Smooth muscle cell (in vitro differentiated cells): Measurements from ENCODE around the gene EPHA3. TPM values are rescaled to one million over a fixed set of nuclear protein-coding genes. Genes with fewer than 3 reads are reported as not detected.

Source experiments
- DNase-seq: peaks from one replicate; lab custom pipeline; 2025; ENCODE audit not compliant: unreplicated experiment; lab: John Stamatoyannopoulos, UW
- H2AFZ ChIP-seq: fragments of 200-600 bp; sonication (generic); 2 replicates; pipeline ENCODE4 v1.6.0; 2016; ENCODE audit warnings: antibody characterized with exemption, low read depth, mild to moderate bottlenecking
- H3F3A ChIP-seq: fragments of 200-600 bp; sonication (generic); 2 replicates; pipeline ENCODE4 v1.6.0; 2017; ENCODE audit warnings: antibody characterized with exemption, low read depth
- H3K27ac ChIP-seq: fragments of 200-600 bp; sonication (generic); 2 replicates; pipeline ENCODE4 v1.5.1; 2016; ENCODE audit warnings: low read depth, mild to moderate bottlenecking
- H3K27me3 ChIP-seq: fragments of 200-600 bp; sonication (generic); 2 replicates; pipeline ENCODE4 v1.6.1; 2016; ENCODE audit warnings: low read depth, mild to moderate bottlenecking
- H3K36me3 ChIP-seq: fragments of 200-600 bp; sonication (generic); 2 replicates; pipeline ENCODE4 v1.5.1; 2016; ENCODE audit warnings: low read depth
- H3K4me1 ChIP-seq: fragments of 200-600 bp; sonication (generic); 2 replicates; pipeline ENCODE4 v1.5.1; 2016; ENCODE audit warnings: low read depth
- H3K4me2 ChIP-seq: fragments of 200-600 bp; sonication (generic); 2 replicates; pipeline ENCODE4 v1.6.0; 2016; ENCODE audit warnings: mild to moderate bottlenecking
- H3K4me3 ChIP-seq: fragments of 200-600 bp; sonication (generic); 2 replicates; pipeline ENCODE4 v1.5.1; 2016; ENCODE audit warnings: mild to moderate bottlenecking
- H3K79me2 ChIP-seq: fragments of 200-600 bp; sonication (generic); 2 replicates; pipeline ENCODE4 v1.6.0; 2016; ENCODE audit warnings: low read depth, mild to moderate bottlenecking
- H3K9ac ChIP-seq: fragments of 200-600 bp; sonication (generic); 2 replicates; pipeline ENCODE4 v1.6.0; 2016; ENCODE audit warnings: low read depth
- H3K9me3 ChIP-seq: fragments of 200-600 bp; sonication (generic); replicated peaks from 2 replicates; pipeline ENCODE4 v1.5.1; 2016; ENCODE audit warnings: low read depth
- H4K20me1 ChIP-seq: fragments of 200-600 bp; sonication (generic); 2 replicates; pipeline ENCODE4 v1.6.0; 2016; ENCODE audit warnings: low read depth
- CTCF ChIP-seq: fragments of 200-600 bp; sonication (generic); IDR thresholded peaks from 2 replicates; pipeline ENCODE4 v1.5.1; 2017; ENCODE audit warnings: borderline replicate concordance, mild to moderate bottlenecking, antibody characterized with exemption; ENCODE audit not compliant: insufficient read depth, poor library complexity, severe bottlenecking
- WGBS: methylation state at CpG from one replicate; pipeline ENCODE4 v1.1.7; 2016; ENCODE audit warnings: low lambda C conversion rate; 5-methylcytosine and 5-hydroxymethylcytosine counted together
- polyA plus RNA-seq: library from polyadenylated mRNA; unstranded; fragments of >200 nt; fragmentation: Nextera tagmentation; extraction: Ambion mirVana; gene quantifications from 2 replicates; pipeline ENCODE4 v1.2.1, GENCODE V29; 2016
- total RNA-seq: library from RNA; depleted of rRNA; stranded (reverse); fragments of >200 nt; gene quantifications from 2 replicates; pipeline ENCODE4 v1.2.3, GENCODE V29; 2014

Gene EPHA3
- total and polyA plus RNA-seq, 2 experiments from 2014 or later, result 0.62 to 1.7 TPM

- Histone ChIP-seq H2AFZ (no peak overlapping the region), H3K79me2 (no peaks in the 10 kb centered on the region), H3K27me3 (no peaks in the 10 kb centered on the region)
Observed at GRCh38 chr3:89440386-89440785, 333.0 kb downstream of the EPHA3 start.

GRCh38 chr3:89441141-89441540 lies 333.7 kb downstream of the EPHA3 start:
- no peaks in the 10 kb centered on the region for H3K36me3 ChIP-seq
- H3K4me2 ChIP-seq, result no peak overlapping the region
- H3K27ac ChIP-seq, result no peak overlapping the region
- no peaks in the 10 kb centered on the region for H4K20me1 ChIP-seq
- H3K4me1 ChIP-seq, result no peaks in the 10 kb centered on the region
- TF ChIP-seq CTCF, result no peak
- no peaks in the 10 kb centered on the region for H3F3A ChIP-seq
- no peak overlapping the region for H3K9ac ChIP-seq
- no peaks in the 10 kb centered on the region for H3K9me3 ChIP-seq
- H3K4me3 ChIP-seq, result no peak overlapping the region
- no peak overlapping the region for H2AFZ ChIP-seq
- DNase-seq, result no peak
- H3K27me3 ChIP-seq, result no peaks in the 10 kb centered on the region
- H3K79me2 ChIP-seq, result no peaks in the 10 kb centered on the region

More at GRCh38 chr3:89440386-89440785, 333.0 kb downstream of the EPHA3 start:
- Histone ChIP-seq H3K9ac (no peak overlapping the region), H3K36me3 (no peaks in the 10 kb centered on the region), H3K4me2 (no peak overlapping the region), H3K4me1 (no peaks in the 10 kb centered on the region), H3K9me3 (no peaks in the 10 kb centered on the region), H3K27ac (no peak overlapping the region), H3F3A (no peaks in the 10 kb centered on the region), H3K4me3 (no peak overlapping the region), H4K20me1 (no peaks in the 10 kb centered on the region)
- no peak for DNase-seq
- 88% methylated on average over 4 of the region's 4 CpGs for WGBS
- no peak for TF ChIP-seq CTCF

- WGBS, result 100% methylated on average over 1 of the region's 1 CpG
- Histone ChIP-seq H3K4me3 (no peak overlapping the region), H3K9ac (no peak overlapping the region), H3K9me3 (no peaks in the 10 kb centered on the region), H3K27me3 (no peaks in the 10 kb centered on the region), H3K79me2 (no peaks in the 10 kb centered on the region), H3K4me2 (no peak overlapping the region), H2AFZ (no peak overlapping the region), H3K4me1 (no peaks in the 10 kb centered on the region), H3K27ac (no peak overlapping the region), H3K36me3 (no peaks in the 10 kb centered on the region), H4K20me1 (no peaks in the 10 kb centered on the region), H3F3A (no peaks in the 10 kb centered on the region)
- no peak for DNase-seq
- no peak for TF ChIP-seq CTCF
Observed at GRCh38 chr3:89446593-89446992, 339.2 kb downstream of the EPHA3 start.

DNA sequence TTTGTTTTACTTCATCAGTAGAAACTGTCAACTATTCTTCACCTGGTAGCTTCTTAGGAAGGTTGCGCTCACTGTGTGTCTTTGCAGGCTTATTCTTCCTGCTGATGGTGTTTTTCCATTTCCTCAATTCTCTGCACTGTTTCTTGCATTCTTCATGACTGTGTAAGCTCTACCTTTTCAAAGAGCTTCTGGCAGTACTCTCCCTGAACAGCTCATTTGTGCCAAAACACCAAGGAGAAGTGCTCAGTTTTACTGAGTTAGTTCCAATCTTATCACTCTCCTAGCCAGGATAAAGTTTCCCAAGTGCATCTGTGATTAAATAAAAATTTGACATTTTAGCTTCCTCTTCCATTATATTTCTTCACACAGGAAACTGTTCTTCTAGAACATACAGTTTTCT lies 339.8 kb downstream of the EPHA3 start:
- no peaks in the 10 kb centered on the region for H3K79me2 ChIP-seq
- no peaks in the 10 kb centered on the region for H3K27me3 ChIP-seq
- no peak overlapping the region for H3K9ac ChIP-seq
- no peaks in the 10 kb centered on the region for H3K9me3 ChIP-seq
- no peak for TF ChIP-seq CTCF
- no peaks in the 10 kb centered on the region for H3F3A ChIP-seq
- WGBS, result 100% methylated on average over 1 of the region's 1 CpG
- no peaks in the 10 kb centered on the region for H3K36me3 ChIP-seq
- H4K20me1 ChIP-seq, result no peaks in the 10 kb centered on the region
- no peak overlapping the region for H3K27ac ChIP-seq
- no peaks in the 10 kb centered on the region for H3K4me1 ChIP-seq
- H3K4me2 ChIP-seq, result no peak overlapping the region
- no peak for DNase-seq
- no peak overlapping the region for H2AFZ ChIP-seq
- H3K4me3 ChIP-seq, result no peak overlapping the region
